OCI-LY7 (cell line): ENCODE results near the gene ATP8B1. TPM values are rescaled to one million over a fixed set of nuclear protein-coding genes. Genes with fewer than 3 reads are reported as not detected.
"Not testable (repeated sequence)": the region's sequence is repeated elsewhere in the genome, so short reads cannot be mapped to it uniquely, and the experiment has no call there.

ENCODE experiments used
- BruUV-seq: library from RNA; stranded (reverse); fragments of 400-500 nt; replicated peaks from 2 replicates; lab custom pipeline; 2021; lab: Mats Ljungman, UMichigan
- CTCF ChIA-PET: fragments of 300-600 bp; sonication (Branson Sonifier 250); formaldehyde crosslinking; loops from one replicate; lab custom pipeline; 2022; ENCODE audit warnings: antibody characterized with exemption; ENCODE audit not compliant: unreplicated experiment; lab: Charles Lee
- POLR2A ChIA-PET: fragments of 300-600 bp; sonication (Branson Sonifier 250); formaldehyde crosslinking; loops from one replicate; lab custom pipeline; 2022; ENCODE audit warnings: antibody characterized with exemption; lab: Charles Lee
- DNase-seq: peaks from one replicate; pipeline ENCODE4 v3.0.0-alpha.2; 2015; ENCODE audit warnings: low spot score
- H2AFZ ChIP-seq: fragments of 200-600 bp; sonication (generic), shearing (Covaris generic); 2 replicates; pipeline ENCODE4 v1.6.1; 2014; ENCODE audit warnings: mild to moderate bottlenecking, antibody characterized with exemption, low read length, moderate library complexity
- H3K27ac ChIP-seq: fragments of 200-600 bp; sonication (generic); 2 replicates; pipeline ENCODE4 v1.5.1; 2014; ENCODE audit warnings: mixed run types, low read depth, mild to moderate bottlenecking, moderate library complexity, low read length, inconsistent platforms; ENCODE audit not compliant: poor library complexity, severe bottlenecking
- H3K36me3 ChIP-seq: fragments of 200-600 bp; sonication (generic); 2 replicates; pipeline ENCODE4 v1.6.1; 2014; ENCODE audit warnings: mild to moderate bottlenecking, antibody characterized with exemption, low read length, moderate library complexity, mixed read lengths; ENCODE audit not compliant: insufficient read depth
- H3K4me1 ChIP-seq: fragments of 200-600 bp; sonication (generic); 2 replicates; pipeline ENCODE4 v1.5.1; 2014; ENCODE audit warnings: mild to moderate bottlenecking, low read length; ENCODE audit not compliant: insufficient read depth, poor library complexity, severe bottlenecking
- H3K4me2 ChIP-seq: fragments of 200-600 bp; sonication (generic); 2 replicates; pipeline ENCODE4 v1.6.1; 2014; ENCODE audit warnings: mild to moderate bottlenecking, low read length
- H3K4me3 ChIP-seq: fragments of 200-600 bp; sonication (generic); 2 replicates; pipeline ENCODE4 v1.5.1; 2014; ENCODE audit warnings: mild to moderate bottlenecking, low read depth, low read length; ENCODE audit not compliant: poor library complexity, severe bottlenecking
- H3K79me2 ChIP-seq: fragments of 200-600 bp; sonication (generic); 2 replicates; pipeline ENCODE4 v1.6.1; 2016; ENCODE audit warnings: low read depth, mild to moderate bottlenecking, low read length, moderate library complexity, mixed read lengths; ENCODE audit not compliant: insufficient read depth
- H3K9me2 ChIP-seq: fragments of 200-600 bp; sonication (generic); 2 replicates; pipeline ENCODE4 v1.6.1; 2016; ENCODE audit warnings: mild to moderate bottlenecking, low read length, mixed read lengths; ENCODE audit not compliant: insufficient read depth
- H3K9me3 ChIP-seq: fragments of 200-600 bp; sonication (generic); 2 replicates; pipeline ENCODE4 v1.6.1; 2014; ENCODE audit warnings: mild to moderate bottlenecking, mixed run types, low read length, mixed read lengths
- H4K20me1 ChIP-seq: fragments of 200-600 bp; sonication (generic); 2 replicates; pipeline ENCODE4 v1.6.1; 2014; ENCODE audit warnings: mild to moderate bottlenecking, antibody characterized with exemption, low read length, moderate library complexity, mixed read lengths; ENCODE audit not compliant: insufficient read depth
- CTCF ChIP-seq: fragments of 200-600 bp; sonication (generic); conservative IDR thresholded peaks from 2 replicates; pipeline ENCODE4 v1.5.1; 2014; ENCODE audit warnings: mild to moderate bottlenecking, antibody characterized with exemption, low read length, moderate library complexity, mixed read lengths
- EZH2phosphoT487 ChIP-seq: fragments of 200-600 bp; sonication (generic); IDR thresholded peaks from 2 replicates; pipeline ENCODE4 v1.6.1; 2018; ENCODE audit warnings: low read depth, borderline replicate concordance, mild to moderate bottlenecking, mixed run types, antibody characterized with exemption, low read length, moderate library complexity, mixed read lengths
- intact Hi-C: fragments of 100-400 bp; cut with micrococcal nuclease; formaldehyde crosslinking; loops from one replicate; pipeline ENCODE4 v1.10.0; 2022; ENCODE audit not compliant: unreplicated experiment
- total RNA-seq, 2 experiments: library from RNA; depleted of rRNA in 1 of 2; stranded (reverse); fragments of >200 nt in 1 of 2; shearing (Covaris generic) in 1 of 2; gene quantifications; 2 replicates each; pipeline ENCODE4 v1.2.3, GENCODE V29; 2014 to 2022

ATP8B1 gene
- total RNA-seq, 2 experiments from 2014 or later = not detected

GRCh38 chr18:57644540-57644939, 158.6 kb downstream of the ATP8B1 start:
- CTCF ChIA-PET = no interaction called here

GRCh38 chr18:57643726-57644125, 159.4 kb downstream of the ATP8B1 start:
- H4K20me1 ChIP-seq, POLR2A ChIA-PET, BruUV-seq, CTCF ChIA-PET, H3K9me3 ChIP-seq, intact Hi-C loops, H3K4me2 ChIP-seq, DNase-seq, H3K4me1 ChIP-seq, H3K27ac ChIP-seq, H3K4me3 ChIP-seq, H3K9me2 ChIP-seq, H2AFZ ChIP-seq: not testable (repeated sequence)
- Histone ChIP-seq H3K36me3 (peaks cover 26% of the 10 kb centered on the region), H3K79me2 (peaks cover 28% of the 10 kb centered on the region; the same call in 1 of the 2 replicates)

More at GRCh38 chr18:57644540-57644939, 158.6 kb downstream of the ATP8B1 start:
- no peaks in the 10 kb centered on the region for H4K20me1 ChIP-seq
- intact Hi-C loops = no loop called here
- no peak for DNase-seq
- H3K36me3 ChIP-seq = peaks cover 24% of the 10 kb centered on the region
- no peaks in the 10 kb centered on the region for H3K9me2 ChIP-seq
- no TSS peak for BruUV-seq
- POLR2A ChIA-PET = interaction anchor here (0.6 kb wide), 1 partner anchor 244 kb away, joined by 3 read pairs; no protein-coding TSS in a partner anchor
- H2AFZ ChIP-seq = no peak overlapping the region
- H3K9me3 ChIP-seq = no peaks in the 10 kb centered on the region
- H3K79me2 ChIP-seq = peaks cover 33% of the 10 kb centered on the region; the same call in 1 of the 2 replicates
- no peak overlapping the region for H3K4me3 ChIP-seq
- TF ChIP-seq EZH2phosphoT487 = no peak
- no peak for TF ChIP-seq CTCF
- no peaks in the 10 kb centered on the region for H3K4me1 ChIP-seq
- H3K27ac ChIP-seq = no peak overlapping the region
- H3K4me2 ChIP-seq = no peak overlapping the region

- H3K9me3 ChIP-seq, intact Hi-C loops, CTCF ChIA-PET, H3K4me1 ChIP-seq, DNase-seq, H3K27ac ChIP-seq, POLR2A ChIA-PET, H2AFZ ChIP-seq, H4K20me1 ChIP-seq, H3K9me2 ChIP-seq, H3K4me3 ChIP-seq, H3K4me2 ChIP-seq, BruUV-seq: not testable (repeated sequence)
- Histone ChIP-seq H3K79me2 (peaks cover 25% of the 10 kb centered on the region; the same call in 1 of the 2 replicates), H3K36me3 (peaks cover 34% of the 10 kb centered on the region)
Measured at GRCh38 chr18:57642462-57642861, 160.7 kb downstream of the ATP8B1 start.

- Histone ChIP-seq H2AFZ (no peak overlapping the region), H3K36me3 (peaks cover 34% of the 10 kb centered on the region), H3K27ac (no peak overlapping the region), H3K9me3 (no peaks in the 10 kb centered on the region), H4K20me1 (no peaks in the 10 kb centered on the region), H3K9me2 (no peaks in the 10 kb centered on the region), H3K4me3 (no peak overlapping the region), H3K4me2 (no peak overlapping the region), H3K4me1 (no peaks in the 10 kb centered on the region), H3K79me2 (peaks cover 8% of the 10 kb centered on the region; the same call in 1 of the 2 replicates)
- ChIA-PET CTCF (no interaction called here), POLR2A (no interaction called here)
- no peak for TF ChIP-seq CTCF
- no peak for TF ChIP-seq EZH2phosphoT487
- intact Hi-C loops = no loop called here
- DNase-seq = no peak
- BruUV-seq = no TSS peak
Measured at GRCh38 chr18:57640749-57641148, 162.4 kb downstream of the ATP8B1 start.
